Glutamatergic neuron (in vitro differentiated cells): Measurements from ENCODE around the gene WDR90. TPM values are rescaled to one million over a fixed set of nuclear protein-coding genes. Genes with fewer than 3 reads are reported as not detected.

ENCODE experiments used
- DNase-seq: peaks from one replicate; pipeline ENCODE4 v3.0.0; 2022
- H3K27ac Mint-ChIP-seq: one replicate; pipeline ENCODE4 v1.8.0; 2020; ENCODE audit warnings: mild to moderate bottlenecking, mixed read lengths, inconsistent platforms; ENCODE audit not compliant: unreplicated experiment
- H3K27me3 Mint-ChIP-seq: one replicate; pipeline ENCODE4 v1.8.0; 2020; ENCODE audit warnings: mild to moderate bottlenecking, moderate library complexity, mixed read lengths, inconsistent platforms; ENCODE audit not compliant: unreplicated experiment
- H3K36me3 Mint-ChIP-seq: one replicate; pipeline ENCODE4 v1.8.0; 2020; ENCODE audit warnings: mild to moderate bottlenecking, mixed read lengths, inconsistent platforms; ENCODE audit not compliant: unreplicated experiment
- H3K4me1 Mint-ChIP-seq: one replicate; pipeline ENCODE4 v1.8.0; 2020; ENCODE audit warnings: mild to moderate bottlenecking, low read depth, mixed read lengths, inconsistent platforms; ENCODE audit not compliant: unreplicated experiment
- H3K4me3 Mint-ChIP-seq: one replicate; pipeline ENCODE4 v1.8.0; 2020; ENCODE audit warnings: mild to moderate bottlenecking, mixed read lengths, inconsistent platforms; ENCODE audit not compliant: unreplicated experiment
- H3K9me3 Mint-ChIP-seq: one replicate; pipeline ENCODE4 v1.8.0; 2020; ENCODE audit warnings: mild to moderate bottlenecking, moderate library complexity, mixed read lengths, inconsistent platforms; ENCODE audit not compliant: unreplicated experiment
- total RNA-seq: library from RNA; stranded (reverse); fragmentation: NEBNext Ultra II Directional; extraction: Animal tissue kit (Norgen Biotek cat#: 25700); gene quantifications from one replicate; pipeline ENCODE4 v1.2.1, GENCODE V29; 2021; ENCODE audit not compliant: unreplicated experiment
- TF ChIP-seq, protein P1 (sequence below): fragments of 200-600 bp; sonication (generic); IDR thresholded peaks from one replicate; pipeline ENCODE4 v1.5.0; 2021; ENCODE audit not compliant: partially characterized antibody, unreplicated experiment

The WDR90 gene
- total RNA-seq, 1 donor from 2014 or later, result 24.6 TPM

DNA sequence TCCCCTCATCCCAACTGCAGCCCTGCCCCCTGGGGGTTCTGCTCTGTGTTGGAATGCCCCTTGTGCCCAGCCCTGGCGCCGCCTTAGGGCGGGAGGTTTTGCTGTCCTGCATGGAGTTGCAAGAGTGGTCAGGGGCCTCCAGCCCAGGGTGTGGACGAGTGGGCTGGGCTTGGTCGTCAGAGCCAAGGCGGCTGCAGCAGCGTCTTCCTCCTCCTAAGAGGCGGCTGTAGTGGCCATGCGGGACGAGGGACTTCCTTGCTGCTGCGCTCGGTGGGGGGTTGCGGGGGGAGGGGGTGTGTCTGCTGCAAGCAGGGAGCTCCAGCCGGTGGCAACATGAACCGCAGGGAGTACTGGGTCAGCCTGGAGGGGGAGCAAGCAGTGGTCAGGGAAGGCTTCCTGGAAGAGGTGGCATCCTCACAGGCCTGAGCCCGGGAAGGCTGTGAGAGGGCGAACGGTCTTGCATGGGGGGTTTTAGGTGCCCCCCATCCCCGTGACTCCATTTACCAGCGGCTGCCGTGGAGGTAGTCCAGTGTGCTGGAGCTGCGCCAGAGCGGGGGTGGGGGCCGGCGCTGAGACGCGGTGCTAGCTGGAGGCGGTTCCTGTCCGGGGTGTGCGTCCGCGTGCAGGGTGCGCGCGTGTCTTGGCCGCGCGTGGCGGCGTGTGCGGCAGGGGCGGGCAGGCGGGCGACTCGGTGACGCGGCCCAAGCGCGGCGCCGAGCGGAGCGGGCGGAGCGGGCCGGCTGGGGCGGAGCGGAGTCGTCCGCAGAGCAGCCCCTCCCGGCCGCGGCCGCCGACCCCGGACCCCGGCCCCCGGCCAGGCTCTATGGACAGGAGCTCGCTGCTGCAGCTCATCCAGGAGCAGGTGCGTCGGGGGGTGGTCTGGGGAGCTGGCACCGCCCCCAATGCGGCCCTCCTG lies 26.1 kb downstream of the WDR90 start, which contains the start of gene RHBDL1:
TSS of gene RHBDL1 (plus strand) at position 704 of the 916 bp plus-strand sequence. CDS start at position 824, 120 bp downstream.
- H3K36me3 Mint-ChIP-seq, result no peaks in the 10 kb centered on the region
- TF ChIP-seq, protein P1, sequence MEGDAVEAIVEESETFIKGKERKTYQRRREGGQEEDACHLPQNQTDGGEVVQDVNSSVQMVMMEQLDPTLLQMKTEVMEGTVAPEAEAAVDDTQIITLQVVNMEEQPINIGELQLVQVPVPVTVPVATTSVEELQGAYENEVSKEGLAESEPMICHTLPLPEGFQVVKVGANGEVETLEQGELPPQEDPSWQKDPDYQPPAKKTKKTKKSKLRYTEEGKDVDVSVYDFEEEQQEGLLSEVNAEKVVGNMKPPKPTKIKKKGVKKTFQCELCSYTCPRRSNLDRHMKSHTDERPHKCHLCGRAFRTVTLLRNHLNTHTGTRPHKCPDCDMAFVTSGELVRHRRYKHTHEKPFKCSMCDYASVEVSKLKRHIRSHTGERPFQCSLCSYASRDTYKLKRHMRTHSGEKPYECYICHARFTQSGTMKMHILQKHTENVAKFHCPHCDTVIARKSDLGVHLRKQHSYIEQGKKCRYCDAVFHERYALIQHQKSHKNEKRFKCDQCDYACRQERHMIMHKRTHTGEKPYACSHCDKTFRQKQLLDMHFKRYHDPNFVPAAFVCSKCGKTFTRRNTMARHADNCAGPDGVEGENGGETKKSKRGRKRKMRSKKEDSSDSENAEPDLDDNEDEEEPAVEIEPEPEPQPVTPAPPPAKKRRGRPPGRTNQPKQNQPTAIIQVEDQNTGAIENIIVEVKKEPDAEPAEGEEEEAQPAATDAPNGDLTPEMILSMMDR, result no peak
- peaks cover 6% of the 10 kb centered on the region for H3K9me3 Mint-ChIP-seq
- peak within 1 kb of the TSS; percentile 46 for H3K4me3 Mint-ChIP-seq
- H3K27me3 Mint-ChIP-seq, result peaks cover 6% of the 10 kb centered on the region
- peak; percentile 45 for DNase-seq
- no peaks in the 10 kb centered on the region for H3K4me1 Mint-ChIP-seq
- no peak within 1 kb of the TSS for H3K27ac Mint-ChIP-seq

DNA sequence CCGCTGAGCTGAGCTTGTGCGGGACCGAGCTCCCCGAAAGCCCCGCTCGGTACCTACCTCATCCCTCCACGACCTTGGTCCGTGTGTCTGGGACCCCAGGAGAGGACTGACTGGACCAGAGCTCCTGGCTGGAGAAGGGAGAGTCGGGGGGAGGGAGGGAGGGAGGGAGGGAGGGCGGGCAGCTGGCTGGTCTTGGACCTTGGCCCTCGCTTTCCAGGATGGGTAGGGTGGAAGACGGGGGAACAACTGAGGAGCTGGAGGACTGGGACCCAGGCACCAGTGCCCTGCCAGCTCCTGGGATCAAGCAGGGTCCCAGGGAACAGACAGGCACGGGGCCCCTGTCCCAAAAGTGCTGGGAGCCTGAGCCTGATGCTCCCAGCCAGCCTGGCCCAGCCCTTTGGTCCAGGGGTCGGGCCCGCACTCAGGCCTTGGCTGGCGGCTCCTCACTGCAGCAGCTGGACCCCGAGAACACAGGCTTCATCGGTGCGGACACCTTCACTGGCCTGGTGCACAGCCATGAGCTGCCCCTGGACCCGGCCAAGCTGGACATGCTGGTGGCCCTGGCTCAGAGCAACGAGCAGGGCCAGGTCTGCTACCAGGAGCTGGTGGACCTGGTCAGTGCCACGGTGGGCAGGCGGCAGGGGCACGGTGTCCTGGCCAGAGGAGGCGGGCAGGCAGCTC lies 26.9 kb downstream of the WDR90 start:
- Mint-ChIP-seq H3K27me3 (peaks cover 6% of the 10 kb centered on the region), H3K4me1 (peaks cover 2% of the 10 kb centered on the region), H3K36me3 (no peaks in the 10 kb centered on the region), H3K27ac (no peak overlapping the region), H3K9me3 (peaks cover 6% of the 10 kb centered on the region), H3K4me3 (no peak overlapping the region)
- TF ChIP-seq, protein P1, result no peak
- no peak for DNase-seq

DNA sequence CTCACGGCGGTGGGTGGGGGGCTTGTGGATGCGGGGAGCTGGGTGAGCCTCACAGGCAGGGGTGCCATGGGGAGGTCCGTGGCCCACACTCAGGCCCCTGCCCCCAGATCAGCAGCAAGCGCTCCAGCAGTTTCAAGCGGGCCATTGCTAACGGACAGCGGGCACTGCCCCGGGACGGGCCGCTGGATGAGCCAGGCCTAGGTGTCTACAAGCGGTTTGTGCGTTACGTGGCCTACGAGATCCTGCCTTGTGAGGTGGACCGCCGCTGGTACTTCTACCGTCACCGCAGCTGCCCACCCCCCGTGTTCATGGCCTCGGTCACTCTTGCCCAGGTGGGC lies 27.4 kb downstream of the WDR90 start:
- no peak for DNase-seq
- H3K27me3 Mint-ChIP-seq, result peaks cover 8% of the 10 kb centered on the region
- H3K27ac Mint-ChIP-seq, result no peak overlapping the region
- no peaks in the 10 kb centered on the region for H3K36me3 Mint-ChIP-seq
- peaks cover 4% of the 10 kb centered on the region for H3K4me1 Mint-ChIP-seq
- no peak overlapping the region for H3K4me3 Mint-ChIP-seq
- TF ChIP-seq, protein P1, result no peak
- peaks cover 6% of the 10 kb centered on the region for H3K9me3 Mint-ChIP-seq

DNA sequence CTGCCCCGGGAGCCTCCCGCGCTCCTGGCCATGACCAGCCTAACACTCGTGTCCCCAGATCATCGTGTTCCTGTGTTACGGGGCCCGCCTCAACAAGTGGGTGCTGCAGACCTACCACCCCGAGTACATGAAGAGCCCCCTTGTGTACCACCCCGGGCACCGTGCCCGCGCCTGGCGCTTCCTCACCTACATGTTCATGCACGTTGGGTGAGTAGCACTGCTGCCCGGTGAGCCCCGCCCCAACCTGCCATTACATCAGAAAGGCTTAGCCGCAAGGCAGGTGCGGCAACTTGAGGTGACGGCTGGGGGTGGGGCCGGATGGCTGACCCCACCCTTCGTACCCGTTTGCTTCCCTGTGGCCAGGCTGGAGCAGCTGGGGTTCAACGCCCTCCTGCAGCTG lies 27.7 kb downstream of the WDR90 start:
- Mint-ChIP-seq H3K9me3 (peaks cover 7% of the 10 kb centered on the region), H3K27ac (no peak overlapping the region), H3K36me3 (no peaks in the 10 kb centered on the region), H3K27me3 (peaks cover 11% of the 10 kb centered on the region), H3K4me1 (peaks cover 7% of the 10 kb centered on the region), H3K4me3 (no peak overlapping the region)
- DNase-seq, result no peak
- TF ChIP-seq, protein P1, result no peak
